ENCODE results near the gene RGS9. TPM values are rescaled to one million over a fixed set of nuclear protein-coding genes. Genes with fewer than 3 reads are reported as not detected.

The RGS9 gene
- total RNA-seq, 1 donor from 2014 or later, result 1.2 TPM

DNA sequence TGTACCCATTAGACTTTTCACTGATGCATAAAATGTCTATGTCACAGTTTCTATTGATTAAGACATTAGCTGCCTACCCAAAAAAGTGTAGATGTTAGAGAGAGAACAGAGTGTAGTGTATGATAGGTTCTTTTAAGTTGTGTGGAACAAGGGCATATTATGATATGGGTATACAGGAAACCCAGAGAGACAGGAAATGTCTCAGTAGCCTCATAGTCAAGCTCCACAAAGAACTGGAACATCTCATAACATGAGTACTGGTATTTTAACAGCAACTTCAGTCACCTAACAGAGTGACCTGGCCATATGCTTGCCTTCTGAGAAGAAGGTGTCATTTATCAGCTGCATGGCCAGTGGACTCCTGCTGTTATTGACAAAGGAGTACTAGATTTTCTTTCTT lies 128.1 kb downstream of the RGS9 start:
- DNase-seq, result peak; percentile 26

DNA sequence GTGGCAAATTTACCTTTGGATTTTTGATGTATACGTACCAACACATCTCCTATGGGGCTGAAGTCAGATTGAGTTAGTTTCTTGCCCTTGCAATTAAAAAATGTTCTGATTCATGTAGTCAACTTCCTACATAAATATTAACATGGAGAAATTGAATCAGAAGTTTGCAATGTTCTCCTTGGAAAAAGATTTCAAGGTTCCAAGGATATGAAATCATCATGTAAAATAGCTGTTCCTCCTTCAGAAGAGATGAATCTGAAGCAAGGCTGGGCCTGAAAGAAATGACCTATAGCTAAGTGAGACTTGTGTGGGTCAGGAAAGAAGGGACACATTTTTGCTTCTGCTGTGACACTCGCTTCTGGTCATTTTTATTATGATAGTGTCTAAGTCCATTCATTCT lies 131.7 kb downstream of the RGS9 start:
- peak; percentile 34 for DNase-seq

DNA sequence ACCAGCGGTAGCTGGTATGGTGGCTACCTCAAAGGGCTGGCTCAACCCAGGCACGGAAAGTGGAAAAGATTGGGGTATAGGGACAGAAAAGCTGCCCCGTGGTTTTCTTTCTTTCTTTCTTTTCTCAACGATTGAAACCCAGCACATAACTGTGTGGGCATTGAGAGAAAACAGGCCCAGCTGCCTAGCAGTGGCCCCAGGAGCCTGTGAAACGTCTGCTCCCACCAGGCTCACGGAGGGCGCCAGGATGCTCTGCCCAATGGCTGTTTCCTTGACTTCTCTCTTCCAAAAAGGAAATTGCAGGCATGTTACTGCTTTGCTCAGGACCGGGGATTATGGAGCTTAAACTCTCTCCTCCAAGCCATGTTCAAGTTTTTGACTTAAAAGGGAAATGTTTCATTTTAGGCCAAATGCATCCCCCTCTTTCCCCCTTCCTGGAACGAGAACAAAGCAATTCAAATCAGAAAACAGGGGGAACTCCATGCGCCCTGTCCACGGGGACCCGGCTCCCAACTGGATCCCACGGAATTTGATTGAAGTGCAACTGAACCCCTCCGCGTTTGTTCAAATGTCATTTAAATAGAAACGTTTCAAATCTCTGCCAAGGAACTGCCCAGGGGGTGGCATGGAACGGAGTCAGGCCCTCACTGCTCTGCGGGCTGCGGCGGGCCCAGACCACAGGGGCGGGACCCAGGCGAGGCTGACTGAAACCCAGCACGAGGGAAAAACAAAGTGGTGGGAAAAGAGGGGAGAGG lies 133.5 kb downstream of the RGS9 start:
- DNase-seq, result no peak

DNA sequence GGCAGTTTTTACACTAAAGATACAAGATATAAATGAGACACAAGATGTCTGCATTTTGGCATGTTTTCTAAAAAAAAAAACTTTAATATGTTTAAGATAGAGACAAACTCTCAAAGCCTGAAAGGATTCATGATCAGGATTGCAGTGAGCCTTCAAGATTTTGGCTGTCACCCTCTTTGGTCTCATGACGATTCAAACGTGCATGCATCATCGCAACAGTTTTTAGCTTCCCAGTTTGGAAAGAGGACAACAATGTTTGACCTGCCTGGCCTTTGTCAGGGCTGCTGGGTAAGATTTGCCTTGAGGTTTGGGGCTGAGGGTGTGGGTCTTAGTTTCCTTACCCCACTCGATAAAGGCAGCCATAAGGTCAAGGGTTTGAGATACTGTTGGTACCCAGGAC lies 134.1 kb downstream of the RGS9 start:
- no peak for DNase-seq

Other genes starting within 250 kb of the RGS9 start
- gene LRRC37A3, start 217.9 kb upstream of the RGS9 start, total RNA-seq, result 3.9 and 4.1 TPM in 2 replicates
- gene GNA13, start 80.6 kb upstream of the RGS9 start, total RNA-seq, result 73.2 and 94.7 TPM in 2 replicates

Measured in dermis blood vessel endothelial cell (primary cell).